Bronchial epithelial cell (primary cell): Measurements from ENCODE around the gene ANKS1B. TPM values are rescaled to one million over a fixed set of nuclear protein-coding genes. Genes with fewer than 3 reads are reported as not detected.
A peak's percentile ranks its signal among the peaks of the same experiment; 100 is the strongest.

ENCODE experiments used
- DNase-seq: peaks from one replicate; pipeline ENCODE4 v3.0.0-alpha.2; 2010; ENCODE audit warnings: low read depth
- FAIRE-seq: peaks from 2 replicates; lab custom pipeline; 2011; peaks lifted over from hg19 to GRCh38; lab: Jason Lieb, UNC
- H3K27me3 ChIP-seq: 2 replicates; pipeline ENCODE4 v1.5.1; 2011; ENCODE audit warnings: low read length; ENCODE audit not compliant: control insufficient read depth, insufficient read depth
- H3K36me3 ChIP-seq: 2 replicates; pipeline ENCODE4 v1.5.1; 2011; ENCODE audit warnings: low read length; ENCODE audit not compliant: control insufficient read depth, insufficient read depth
- H3K4me3 ChIP-seq: 2 replicates; pipeline ENCODE4 v1.5.1; 2011; ENCODE audit warnings: mild to moderate bottlenecking, low read depth, low read length, control low read depth
- CTCF ChIP-seq: IDR thresholded peaks from 2 replicates; pipeline ENCODE4 v1.5.1; 2011; ENCODE audit warnings: mild to moderate bottlenecking, moderate library complexity, low read length, control low read depth, inconsistent platforms; ENCODE audit not compliant: insufficient read depth, severe bottlenecking
- total RNA-seq: library from RNA; depleted of rRNA; stranded (reverse); fragments of >200 nt; gene quantifications from 2 replicates; pipeline ENCODE4 v1.2.1, GENCODE V29; 2014

The ANKS1B gene
- total RNA-seq, 1 donor from 2014 or later = 0.26 TPM

- no peak for TF ChIP-seq CTCF
- H3K4me3 ChIP-seq = no peak overlapping the region
- no peaks in the 10 kb centered on the region for H3K36me3 ChIP-seq
- FAIRE-seq = no peak
- no peaks in the 10 kb centered on the region for H3K27me3 ChIP-seq
- DNase-seq = no peak
Observed at GRCh38 chr12:99054601-99055128, 930.1 kb downstream of the ANKS1B start.

GRCh38 chr12:99053616-99054362 is 930.9 kb downstream of the ANKS1B start:
- Histone ChIP-seq H3K4me3 (no peak overlapping the region), H3K27me3 (no peaks in the 10 kb centered on the region), H3K36me3 (no peaks in the 10 kb centered on the region)
- FAIRE-seq = no peak
- DNase-seq = no peak
- no peak for TF ChIP-seq CTCF

- no peak for TF ChIP-seq CTCF
- H3K4me3 ChIP-seq = no peak overlapping the region
- FAIRE-seq = no peak
- no peak for DNase-seq
- H3K36me3 ChIP-seq = no peaks in the 10 kb centered on the region
- H3K27me3 ChIP-seq = no peaks in the 10 kb centered on the region
Observed at GRCh38 chr12:99049774-99050173, 935.0 kb downstream of the ANKS1B start.

GRCh38 chr12:99045158-99045557 is 939.6 kb downstream of the ANKS1B start:
- FAIRE-seq = no peak
- no peak overlapping the region for H3K4me3 ChIP-seq
- no peak for TF ChIP-seq CTCF
- no peak for DNase-seq
- no peaks in the 10 kb centered on the region for H3K27me3 ChIP-seq
- no peaks in the 10 kb centered on the region for H3K36me3 ChIP-seq

- no peaks in the 10 kb centered on the region for H3K36me3 ChIP-seq
- FAIRE-seq (no peak), DNase-seq (peak; percentile 62)
Observed at GRCh38 chr12:99043319-99043914, 941.3 kb downstream of the ANKS1B start.

More at GRCh38 chr12:99043319-99043914, 941.3 kb downstream of the ANKS1B start:
- TF ChIP-seq CTCF = peak; percentile 87
- Histone ChIP-seq H3K27me3 (no peaks in the 10 kb centered on the region), H3K4me3 (no peak overlapping the region)
